ENCODE measurements around the gene TDRD10.

TDRD10 gene, protein sequence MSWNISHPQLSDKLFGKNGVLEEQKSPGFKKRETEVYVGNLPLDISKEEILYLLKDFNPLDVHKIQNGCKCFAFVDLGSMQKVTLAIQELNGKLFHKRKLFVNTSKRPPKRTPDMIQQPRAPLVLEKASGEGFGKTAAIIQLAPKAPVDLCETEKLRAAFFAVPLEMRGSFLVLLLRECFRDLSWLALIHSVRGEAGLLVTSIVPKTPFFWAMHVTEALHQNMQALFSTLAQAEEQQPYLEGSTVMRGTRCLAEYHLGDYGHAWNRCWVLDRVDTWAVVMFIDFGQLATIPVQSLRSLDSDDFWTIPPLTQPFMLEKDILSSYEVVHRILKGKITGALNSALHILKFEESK

DNA sequence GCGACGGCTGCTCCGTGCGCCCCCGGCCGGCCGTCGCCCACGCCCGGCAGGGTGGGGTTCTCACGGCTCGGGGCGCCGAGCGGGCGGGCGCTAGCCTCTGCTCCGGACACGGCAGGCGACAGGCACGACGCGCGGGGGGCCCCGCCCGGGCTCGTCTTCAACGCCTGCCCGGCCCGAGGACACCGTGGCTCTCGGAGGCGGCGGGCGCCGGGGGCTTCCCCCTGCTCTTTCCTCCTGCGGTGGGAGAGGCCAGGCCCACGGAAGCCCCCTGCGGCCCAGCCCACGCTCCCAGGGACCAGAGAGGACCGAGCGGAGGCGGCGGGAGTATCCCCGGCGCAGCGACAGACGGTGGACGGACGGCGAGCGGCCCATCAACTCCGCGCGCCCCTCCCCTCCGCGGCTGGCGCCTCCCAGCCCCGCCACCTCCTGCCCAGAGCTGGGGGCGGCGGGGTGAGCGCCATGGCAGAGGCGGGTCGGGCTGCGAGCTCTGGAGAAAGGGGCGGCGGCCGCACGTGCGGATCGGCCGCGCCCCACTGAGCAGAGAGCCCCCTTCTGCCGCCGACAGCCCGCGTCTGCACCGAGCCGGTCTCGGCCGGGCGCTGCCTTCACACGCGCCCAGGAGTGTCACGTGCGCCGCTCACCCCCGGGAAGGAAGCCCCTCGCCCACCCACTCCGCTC lies at the start of gene TDRD10, which contains the start of gene SHE:
Gene TDRD10, plus strand, starts transcription at position 154 of the 678 bp plus-strand sequence. CDS start 4,685 bp downstream, outside the sequence.
Gene SHE, minus strand, starts transcription at position 347 of the 678 bp plus-strand sequence. CDS start 386 bp downstream, outside the sequence.
- in situ Hi-C loops (cut with HindIII; ENCODE audit: low pct_ligation_motif_present, low pct_unique_long_range_greater_than_20kb, low sequenced_read_pairs): no loop called here
- no peak for DNase-seq

DNA sequence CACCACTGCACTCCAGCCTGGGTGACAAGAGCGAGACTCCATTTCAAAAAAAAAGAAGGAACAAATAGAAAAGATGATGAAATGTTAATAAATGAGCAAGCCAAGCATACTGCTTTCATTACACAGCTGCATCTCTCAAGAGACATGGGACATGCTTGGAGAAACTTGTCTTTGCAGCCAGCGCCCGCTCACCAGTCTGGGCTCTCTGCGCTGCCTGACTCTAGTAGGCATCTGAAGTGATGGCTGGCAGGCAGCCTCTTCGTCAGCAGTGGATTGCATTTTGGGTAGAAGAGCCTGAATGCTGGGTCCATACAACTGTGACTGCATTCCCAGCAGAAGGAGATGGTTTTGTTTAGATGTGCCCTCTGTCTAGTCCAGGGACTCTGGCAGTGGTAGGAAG lies 48.9 kb upstream of the TDRD10 start:
- in situ Hi-C loops (cut with HindIII; ENCODE audit: low pct_ligation_motif_present, low pct_unique_long_range_greater_than_20kb, low sequenced_read_pairs): no loop called here
- no peak for DNase-seq

DNA sequence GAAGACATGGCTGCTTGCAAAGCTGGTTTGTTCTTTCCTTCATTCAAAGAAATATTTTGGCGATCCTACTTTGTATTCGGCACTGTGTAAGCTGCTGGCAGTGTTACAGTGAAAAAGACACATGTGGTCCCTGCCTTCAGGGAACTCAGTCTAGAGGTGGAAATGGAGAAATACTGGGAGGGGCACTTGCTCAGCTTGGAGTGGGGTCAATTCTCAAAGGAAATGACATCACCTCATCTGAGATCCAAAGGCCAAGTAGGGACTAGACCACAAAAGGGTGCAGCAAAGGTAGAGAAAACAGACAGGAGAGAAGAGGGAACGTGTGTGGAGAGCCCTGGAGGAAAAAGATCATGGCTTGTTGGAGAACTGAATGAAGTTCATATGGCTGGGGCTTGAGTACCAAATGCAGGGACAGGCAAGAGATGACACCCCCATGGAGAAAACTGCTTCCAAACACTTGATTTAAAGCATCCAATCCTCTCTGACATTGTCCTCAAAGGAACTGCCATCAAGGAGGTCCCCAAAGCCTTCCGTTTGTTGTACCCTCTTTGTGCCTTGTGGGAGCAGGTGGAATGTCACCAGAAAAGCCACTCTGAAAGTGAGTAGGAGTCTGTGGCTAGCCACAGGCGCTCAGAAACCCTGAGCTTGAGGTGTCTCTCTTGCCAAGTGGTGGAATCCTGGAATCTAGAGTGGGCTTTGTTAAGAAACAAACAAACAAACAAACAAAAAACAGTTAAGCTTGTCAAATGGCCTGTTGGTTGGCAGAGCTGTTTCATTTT lies 48.3 kb upstream of the TDRD10 start:
- DNase-seq: no peak

DNA sequence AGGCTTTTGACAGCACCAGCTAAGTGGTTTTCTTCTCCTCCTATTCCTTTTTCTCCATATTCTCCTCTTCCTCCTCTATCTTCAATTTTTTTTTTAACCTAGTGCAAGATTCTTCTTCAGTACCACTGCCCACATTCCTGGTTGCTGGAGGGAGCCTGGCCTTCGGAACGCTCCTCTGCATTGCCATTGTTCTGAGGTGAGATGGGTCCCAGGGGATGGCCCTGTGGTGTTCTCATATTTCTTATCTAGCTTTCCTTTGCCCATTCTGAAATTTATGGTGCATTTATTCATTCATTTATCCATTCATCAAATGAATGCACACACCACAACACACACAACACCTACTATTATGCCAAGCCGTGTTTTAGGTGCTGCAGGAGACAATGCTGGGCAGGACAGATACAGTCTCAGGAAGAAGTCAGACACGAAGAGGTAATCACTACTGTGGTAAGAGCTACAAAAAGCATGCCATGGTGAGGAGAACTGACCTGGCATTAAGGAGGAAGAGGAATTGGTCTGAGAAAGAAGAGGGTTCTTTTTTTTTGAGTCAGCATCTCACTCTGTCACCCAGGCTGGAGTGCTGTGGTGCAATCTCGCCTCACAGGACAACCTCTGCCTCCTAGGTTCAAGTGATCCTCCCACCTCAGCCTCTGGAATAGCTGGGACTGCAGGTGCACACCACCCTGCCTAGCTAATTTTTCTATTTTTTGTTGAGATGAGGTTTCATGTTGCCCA lies 47.5 kb upstream of the TDRD10 start:
- no peak for DNase-seq
- in situ Hi-C loops (cut with HindIII; ENCODE audit: low pct_ligation_motif_present, low pct_unique_long_range_greater_than_20kb, low sequenced_read_pairs): no loop called here

More for the DNA sequence above, 48.3 kb upstream of the TDRD10 start:
- in situ Hi-C loops (cut with HindIII; ENCODE audit: low pct_ligation_motif_present, low pct_unique_long_range_greater_than_20kb, low sequenced_read_pairs): no loop called here

DNA sequence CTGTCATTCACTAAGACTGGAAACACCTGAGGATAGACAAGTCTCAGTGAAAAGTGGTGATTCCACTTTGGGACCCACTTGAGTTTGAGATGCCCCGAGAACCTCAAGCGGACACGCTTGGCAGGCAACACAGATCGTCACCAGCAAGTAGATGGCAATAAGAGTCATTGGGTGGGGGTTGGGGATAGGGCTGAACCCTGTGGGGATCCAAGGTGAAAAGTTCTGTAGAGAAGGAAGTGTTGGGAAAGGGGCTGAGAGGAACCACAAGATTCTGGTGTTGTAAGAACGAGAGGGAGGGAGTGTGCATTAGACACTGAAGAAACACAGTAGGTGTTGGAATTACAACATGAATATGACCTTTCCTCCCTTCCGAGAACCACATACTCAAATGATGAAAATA lies 45.4 kb upstream of the TDRD10 start:
- DNase-seq: no peak
- in situ Hi-C loops (cut with HindIII; ENCODE audit: low pct_ligation_motif_present, low pct_unique_long_range_greater_than_20kb, low sequenced_read_pairs): no loop called here

DNA sequence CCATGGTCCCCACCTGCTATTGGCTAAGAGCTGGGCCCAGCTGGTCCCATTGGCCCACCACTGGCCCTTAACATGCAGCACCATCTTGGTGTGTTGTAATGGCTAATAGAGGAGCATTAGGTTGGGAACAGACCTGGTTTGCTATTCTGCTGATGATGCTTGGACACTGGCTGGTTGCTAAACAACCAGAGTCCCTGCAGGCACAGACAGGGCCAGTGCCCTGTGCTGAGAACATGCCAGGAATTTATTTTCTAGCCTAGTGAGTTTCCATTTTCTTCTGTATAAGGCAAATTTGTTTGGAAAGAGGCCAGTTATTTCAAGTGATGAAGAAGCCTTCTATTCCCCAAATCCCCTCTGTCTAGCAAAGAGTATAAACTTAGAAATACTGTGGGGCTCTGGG lies 42.9 kb upstream of the TDRD10 start:
- in situ Hi-C loops (cut with HindIII; ENCODE audit: low pct_ligation_motif_present, low pct_unique_long_range_greater_than_20kb, low sequenced_read_pairs): no loop called here
- no peak for DNase-seq

DNA sequence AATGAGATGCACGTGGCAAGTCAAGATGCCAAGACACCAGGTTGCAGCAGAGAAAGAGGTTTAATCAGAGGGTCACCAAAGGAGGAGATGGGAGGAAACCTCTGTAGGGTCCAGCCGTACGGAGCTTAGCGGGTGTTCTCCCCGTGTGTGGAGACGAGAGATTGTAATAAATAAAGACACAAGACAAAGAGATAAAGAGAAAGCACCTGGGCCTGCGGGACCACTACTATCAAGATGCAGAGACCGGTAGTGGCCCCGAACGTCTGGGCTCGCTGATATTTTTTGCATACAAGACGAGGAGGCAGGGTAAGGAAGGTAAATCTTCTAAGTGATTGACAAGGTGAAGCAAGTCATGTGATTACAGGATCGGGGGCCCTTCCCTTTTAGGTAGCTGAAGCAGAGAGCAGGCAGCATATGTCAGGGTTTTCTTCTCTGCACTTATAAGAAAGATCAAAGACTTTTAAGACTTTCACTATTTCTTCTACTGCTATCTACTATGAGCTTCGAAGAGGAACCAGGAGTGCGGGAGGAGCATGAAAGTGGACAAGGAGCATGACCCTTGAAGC lies 41.2 kb upstream of the TDRD10 start:
- in situ Hi-C loops (cut with HindIII; ENCODE audit: low pct_ligation_motif_present, low pct_unique_long_range_greater_than_20kb, low sequenced_read_pairs): no loop called here
- DNase-seq: no peak

DNA sequence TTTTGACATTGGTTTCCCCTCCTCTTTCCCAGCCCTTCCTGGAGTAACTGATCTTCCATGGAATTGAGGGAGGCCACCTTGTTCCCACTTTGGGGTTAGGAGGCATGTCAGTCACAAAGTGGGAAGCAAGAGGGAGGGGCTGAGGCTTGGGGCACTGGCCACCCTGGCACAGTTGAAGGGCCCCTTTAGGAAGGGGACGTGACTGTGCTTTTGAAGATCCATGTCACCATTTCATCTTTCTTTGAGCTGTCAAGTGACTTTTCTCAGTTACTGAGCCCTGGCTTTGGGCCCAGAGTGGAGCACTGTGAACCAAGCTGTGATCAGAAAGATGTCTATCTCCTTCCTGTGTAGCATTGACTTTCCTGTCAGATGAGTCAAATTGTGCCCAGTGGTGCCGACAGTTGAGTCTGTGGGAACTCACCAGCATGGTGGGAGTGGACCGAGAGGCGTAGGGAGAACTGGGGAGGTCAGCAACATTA lies 38.5 kb upstream of the TDRD10 start:
- no peak for DNase-seq
- in situ Hi-C loops (cut with HindIII; ENCODE audit: low pct_ligation_motif_present, low pct_unique_long_range_greater_than_20kb, low sequenced_read_pairs): no loop called here

DNA sequence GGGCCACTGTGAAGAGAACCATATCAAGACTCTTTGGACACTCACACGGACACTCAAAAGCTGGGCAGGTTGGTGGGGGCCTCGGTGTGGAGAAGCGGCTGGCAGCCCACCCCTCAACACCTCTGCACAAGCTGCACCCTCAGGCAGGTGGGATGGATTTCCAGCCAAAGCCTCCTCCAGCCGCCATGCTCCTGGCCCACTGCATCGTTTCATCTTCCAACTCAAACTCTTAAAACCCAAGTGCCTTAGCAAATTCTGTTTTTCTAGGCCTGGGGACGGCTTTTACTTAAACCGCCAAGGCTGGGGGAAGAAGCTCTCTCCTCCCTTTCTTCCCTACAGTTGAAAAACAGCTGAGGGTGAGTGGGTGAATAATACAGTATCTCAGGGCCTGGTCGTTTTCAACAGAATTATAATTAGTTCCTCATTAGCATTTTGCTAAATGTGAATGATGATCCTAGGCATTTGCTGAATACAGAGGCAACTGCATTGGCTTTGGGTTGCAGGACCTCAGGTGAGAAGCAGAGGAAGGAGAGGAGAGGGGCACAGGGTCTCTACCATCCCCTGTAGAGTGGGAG lies 36.3 kb upstream of the TDRD10 start:
- DNase-seq: no peak
- in situ Hi-C loops (cut with HindIII; ENCODE audit: low pct_ligation_motif_present, low pct_unique_long_range_greater_than_20kb, low sequenced_read_pairs): no loop called here

DNA sequence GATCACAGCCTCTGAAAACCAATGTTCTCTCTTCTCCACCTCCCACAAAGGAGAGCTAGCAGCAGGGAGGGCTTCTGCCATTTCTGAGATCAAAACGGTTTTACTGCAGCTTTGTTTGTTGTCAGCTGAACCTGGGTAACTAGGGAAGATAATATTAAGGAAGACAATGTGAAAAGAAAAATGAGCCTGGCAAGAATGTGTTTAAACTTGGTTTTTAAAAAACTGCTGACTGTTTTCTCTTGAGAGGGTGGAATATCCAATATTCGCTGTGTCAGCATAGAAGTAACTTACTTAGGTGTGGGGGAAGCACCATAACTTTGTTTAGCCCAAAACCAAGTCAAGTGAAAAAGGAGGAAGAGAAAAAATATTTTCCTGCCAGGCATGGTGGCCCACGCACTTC lies 35.8 kb upstream of the TDRD10 start:
- in situ Hi-C loops (cut with HindIII; ENCODE audit: low pct_ligation_motif_present, low pct_unique_long_range_greater_than_20kb, low sequenced_read_pairs): no loop called here
- DNase-seq: no peak

DNA sequence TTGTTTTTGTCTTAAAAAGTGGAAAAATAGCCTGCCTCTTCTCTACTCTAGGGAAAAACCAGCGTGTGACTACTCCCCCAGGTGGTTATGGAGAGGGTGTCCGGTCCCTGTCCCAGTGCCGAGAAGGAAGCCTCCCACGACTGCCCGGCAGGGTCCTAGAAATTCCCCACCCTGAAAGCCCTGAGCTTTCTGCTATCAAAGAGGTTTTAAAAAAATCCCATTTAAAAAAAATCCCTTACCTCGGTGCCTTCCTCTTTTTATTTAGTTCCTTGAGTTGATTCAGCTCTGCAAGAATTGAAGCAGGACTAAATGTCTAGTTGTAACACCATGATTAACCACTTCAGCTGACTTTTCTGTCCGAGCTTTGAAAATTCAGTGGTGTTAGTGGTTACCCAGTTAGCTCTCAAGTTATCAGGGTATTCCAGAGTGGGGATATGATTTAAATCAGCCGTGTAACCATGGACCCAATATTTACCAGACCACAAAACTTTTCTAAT lies 35.0 kb upstream of the TDRD10 start:
- in situ Hi-C loops (cut with HindIII; ENCODE audit: low pct_ligation_motif_present, low pct_unique_long_range_greater_than_20kb, low sequenced_read_pairs): no loop called here
- peak; percentile 38 for DNase-seq

DNA sequence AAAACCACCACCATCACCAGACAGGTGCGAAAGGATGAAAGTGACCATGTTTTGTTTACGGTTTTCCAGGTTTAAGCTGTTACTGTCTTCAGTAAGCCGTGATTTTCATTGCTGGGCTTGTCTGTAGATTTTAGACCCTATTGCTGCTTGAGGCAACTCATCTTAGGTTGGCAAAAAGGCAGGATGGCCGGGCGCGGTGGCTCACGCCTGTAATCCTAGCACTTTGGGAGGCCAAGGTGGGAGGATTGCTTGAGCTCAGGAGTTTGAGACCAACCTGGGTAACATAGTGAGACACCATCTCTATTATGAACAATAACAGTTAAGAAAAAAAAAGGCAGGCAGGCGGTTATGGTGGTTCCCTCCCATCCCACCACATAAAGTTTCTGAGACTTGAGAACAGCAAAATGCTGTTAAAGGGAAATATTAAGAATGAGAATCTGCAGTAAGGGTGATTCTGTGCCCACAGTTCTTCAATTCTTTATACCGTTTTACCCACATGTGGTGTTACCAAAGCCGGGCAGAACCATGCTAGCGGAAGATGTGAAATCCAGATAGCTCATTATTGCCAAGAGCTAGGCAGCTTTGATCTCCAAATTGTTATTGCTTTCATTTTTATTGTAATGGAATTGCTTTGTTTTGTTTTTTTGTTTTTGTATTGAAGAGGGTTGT lies 34.5 kb upstream of the TDRD10 start:
- DNase-seq: no peak
- in situ Hi-C loops (cut with HindIII; ENCODE audit: low pct_ligation_motif_present, low pct_unique_long_range_greater_than_20kb, low sequenced_read_pairs): no loop called here

DNA sequence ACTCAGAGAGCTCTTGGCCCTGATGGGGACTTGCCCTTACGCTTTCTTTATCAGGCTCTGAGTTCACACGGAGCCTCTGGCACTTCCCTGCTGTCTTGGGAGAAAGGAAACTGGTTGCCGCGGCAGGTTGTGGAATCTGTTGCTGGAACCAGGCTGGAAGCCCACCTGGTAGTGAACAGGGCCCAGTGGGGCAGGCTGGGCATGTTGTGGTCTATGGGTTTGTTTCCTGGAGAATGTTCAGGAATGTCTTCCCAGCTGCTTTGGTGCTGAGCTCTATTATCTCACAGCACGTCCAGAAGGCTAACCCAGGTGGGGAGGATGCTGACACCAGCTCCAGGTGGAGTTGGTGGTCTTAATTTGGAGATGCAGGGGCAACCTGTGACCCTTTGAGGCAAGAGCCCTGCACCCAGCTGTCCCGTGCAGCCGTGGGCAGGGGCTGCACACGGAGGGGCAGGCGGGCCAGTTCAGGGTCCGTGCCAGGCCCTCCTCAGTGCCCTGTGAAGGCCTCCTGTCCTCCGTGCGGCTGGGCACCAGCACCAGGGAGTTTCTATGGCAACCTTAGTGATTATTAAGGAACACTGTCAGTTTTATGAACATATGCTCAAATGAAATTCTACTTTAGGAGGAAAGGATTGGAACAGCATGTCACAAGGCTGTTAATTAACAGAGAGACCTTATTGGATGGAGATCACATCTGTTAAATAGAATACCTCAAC lies 33.3 kb upstream of the TDRD10 start:
- DNase-seq: no peak
- in situ Hi-C loops (cut with HindIII; ENCODE audit: low pct_ligation_motif_present, low pct_unique_long_range_greater_than_20kb, low sequenced_read_pairs): no loop called here

DNA sequence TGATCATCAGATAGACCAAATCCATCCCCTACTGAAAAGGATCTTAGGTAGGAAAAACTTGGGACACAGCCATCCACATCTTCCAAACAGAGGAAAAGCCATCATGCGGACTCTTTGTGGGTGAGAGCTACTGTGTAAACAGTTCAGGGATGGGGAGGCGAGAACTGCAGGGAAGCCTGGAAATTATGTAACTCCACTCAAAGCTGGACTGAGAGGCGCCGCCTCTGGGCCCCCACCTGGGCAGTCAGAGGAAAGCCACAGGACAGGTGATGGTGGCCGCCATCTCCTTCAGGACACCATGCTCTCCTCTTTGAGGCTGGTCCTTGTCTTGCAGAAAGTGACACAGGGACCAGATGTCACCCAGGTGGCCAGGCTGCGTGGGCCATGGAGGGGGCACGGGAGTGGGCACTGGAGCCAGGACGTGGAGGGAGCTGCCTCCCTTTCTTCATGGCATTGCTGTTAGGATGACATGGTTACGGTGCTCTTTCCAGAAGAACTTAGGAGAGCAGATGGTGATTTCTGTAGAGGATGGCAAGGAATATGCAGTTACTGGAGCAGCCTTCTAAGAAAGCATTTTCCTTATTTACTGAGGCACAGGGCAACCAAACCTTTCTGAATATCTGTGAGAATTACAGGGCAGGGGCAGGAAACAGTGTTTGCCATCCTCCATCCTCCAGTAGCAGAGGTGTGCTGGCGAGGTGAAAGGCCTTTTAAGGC lies 32.0 kb upstream of the TDRD10 start:
- DNase-seq: no peak
- in situ Hi-C loops (cut with HindIII; ENCODE audit: low pct_ligation_motif_present, low pct_unique_long_range_greater_than_20kb, low sequenced_read_pairs): no loop called here

DNA sequence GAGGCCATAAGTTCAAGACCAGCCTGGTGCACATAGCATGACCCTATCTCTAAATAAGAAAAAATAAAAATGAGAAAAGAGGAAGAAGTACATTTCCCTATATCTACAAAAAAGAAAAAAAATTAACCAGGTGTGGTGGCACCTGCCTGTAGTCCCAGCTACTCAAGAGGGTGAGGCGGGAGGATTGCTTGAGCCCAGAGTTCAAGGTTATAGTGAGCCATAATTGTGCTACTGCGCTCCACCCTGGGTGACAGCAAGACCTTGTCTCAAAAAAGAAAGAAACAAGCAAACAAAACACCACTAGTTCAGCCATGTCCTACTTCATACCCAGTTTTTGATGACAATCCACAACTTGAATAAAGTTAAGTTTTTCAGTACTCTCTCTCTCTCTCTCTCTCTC lies 30.7 kb upstream of the TDRD10 start:
- DNase-seq: no peak
- in situ Hi-C loops (cut with HindIII; ENCODE audit: low pct_ligation_motif_present, low pct_unique_long_range_greater_than_20kb, low sequenced_read_pairs): no loop called here

DNA sequence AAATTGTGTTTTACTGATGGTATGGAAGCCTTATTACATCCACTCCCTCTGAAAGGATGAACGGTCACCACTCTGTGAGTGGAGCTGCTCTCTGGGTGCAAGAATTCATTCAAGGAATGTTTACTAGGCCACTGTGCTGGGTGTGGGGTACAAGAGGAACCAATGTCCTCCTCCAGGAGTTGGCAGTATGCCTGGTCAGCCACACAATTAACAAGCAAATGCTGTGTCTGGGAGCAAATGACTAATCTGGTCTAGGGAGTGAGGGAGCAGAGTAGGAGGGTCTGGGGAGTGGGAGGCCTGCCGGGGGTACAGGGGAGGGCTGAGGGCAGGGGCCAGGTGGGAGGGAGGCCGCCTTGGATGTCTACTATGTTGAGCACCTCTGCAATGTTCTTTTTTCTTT lies 27.2 kb upstream of the TDRD10 start:
- peak; percentile 32 for DNase-seq
- in situ Hi-C loops (cut with HindIII; ENCODE audit: low pct_ligation_motif_present, low pct_unique_long_range_greater_than_20kb, low sequenced_read_pairs): no loop called here

Measured in ACHN (cell line).